ENCODE measurements around the gene OSBPL2.
A peak's percentile ranks its signal among the peaks of the same experiment; 100 is the strongest.

The OSBPL2 gene

DNA sequence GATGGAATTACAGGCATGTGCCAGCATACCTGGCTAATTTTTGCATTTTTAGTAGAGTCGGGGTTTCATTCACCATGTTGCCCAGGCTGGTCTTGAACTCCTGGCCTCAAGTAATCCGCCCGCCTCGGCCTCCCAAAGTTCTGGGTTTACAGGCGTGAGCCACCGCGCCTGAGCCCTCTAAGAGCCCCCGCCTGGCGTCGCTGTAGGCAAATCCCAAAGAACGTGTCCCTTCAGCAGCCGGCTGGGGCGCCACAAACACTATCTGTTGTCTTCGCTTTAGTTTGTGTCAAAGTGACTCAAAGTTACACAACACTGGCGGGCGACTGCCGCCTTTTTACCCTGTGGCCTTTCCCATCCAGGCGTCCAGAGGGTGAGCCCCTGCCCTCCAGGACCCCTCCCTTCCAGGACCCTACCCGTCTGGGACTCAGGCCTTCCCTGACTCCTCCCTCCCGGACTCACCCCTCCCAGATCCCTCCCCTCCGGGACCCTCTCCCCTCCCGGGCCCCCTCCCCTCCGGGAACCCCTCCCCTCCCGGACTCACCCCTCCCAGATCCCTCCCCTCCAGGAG lies 63.5 kb downstream of the OSBPL2 start:
- DNase-seq (ENCODE audit: low spot score): peak; percentile 97

- DNase-seq (ENCODE audit: low spot score): peak; percentile 97
Measured at GRCh38 chr20:62302341-62303061, 64.2 kb downstream of the OSBPL2 start, which contains the start of gene ADRM1. Gene ADRM1, plus strand, starts transcription at chr20:62302997. Its CDS starts 572 bp downstream, at chr20:62303569.

- no peak for DNase-seq (ENCODE audit: low spot score)
Measured at GRCh38 chr20:62303062-62303339, 64.7 kb downstream of the OSBPL2 start.

DNA sequence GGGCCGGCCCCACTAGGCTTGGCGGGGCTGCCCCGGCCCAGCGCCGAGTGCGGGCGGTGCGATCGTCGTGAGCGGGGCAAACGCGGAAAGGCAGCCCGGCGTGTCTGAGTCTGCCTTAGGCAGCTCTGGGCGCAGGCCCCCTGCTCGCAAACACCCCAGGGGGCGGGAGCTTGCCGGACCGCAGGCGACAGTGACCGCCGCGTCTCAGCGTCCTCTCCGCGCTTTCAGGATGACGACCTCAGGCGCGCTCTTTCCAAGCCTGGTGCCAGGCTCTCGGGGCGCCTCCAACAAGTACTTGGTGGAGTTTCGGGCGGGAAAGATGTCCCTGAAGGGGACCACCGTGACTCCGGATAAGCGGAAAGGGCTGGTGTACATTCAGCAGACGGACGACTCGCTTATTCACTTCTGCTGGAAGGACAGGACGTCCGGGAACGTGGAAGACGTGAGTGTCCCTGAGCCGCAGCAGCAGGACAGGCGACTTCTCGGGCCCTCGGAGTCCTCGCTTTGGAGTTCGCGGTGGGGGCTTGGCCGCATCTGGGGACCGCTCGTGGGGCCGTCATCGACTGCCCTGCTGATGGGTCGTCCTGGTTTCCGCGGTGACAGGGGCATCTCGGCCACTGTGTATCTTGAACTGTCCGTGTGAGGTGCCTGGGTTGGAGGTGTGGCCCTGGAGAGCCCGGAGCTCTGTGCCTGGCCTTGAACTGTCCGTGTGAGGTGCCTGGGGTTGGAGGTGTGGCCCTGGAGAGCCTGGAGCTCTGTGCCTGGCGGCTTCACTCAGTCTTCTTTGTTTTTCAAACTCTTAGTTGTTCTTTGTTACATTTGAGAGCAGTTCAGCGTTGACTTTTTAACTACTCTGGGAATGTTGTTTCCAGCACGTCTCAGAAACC lies 65.3 kb downstream of the OSBPL2 start:
- peak; percentile 30 for DNase-seq (ENCODE audit: low spot score)

DNA sequence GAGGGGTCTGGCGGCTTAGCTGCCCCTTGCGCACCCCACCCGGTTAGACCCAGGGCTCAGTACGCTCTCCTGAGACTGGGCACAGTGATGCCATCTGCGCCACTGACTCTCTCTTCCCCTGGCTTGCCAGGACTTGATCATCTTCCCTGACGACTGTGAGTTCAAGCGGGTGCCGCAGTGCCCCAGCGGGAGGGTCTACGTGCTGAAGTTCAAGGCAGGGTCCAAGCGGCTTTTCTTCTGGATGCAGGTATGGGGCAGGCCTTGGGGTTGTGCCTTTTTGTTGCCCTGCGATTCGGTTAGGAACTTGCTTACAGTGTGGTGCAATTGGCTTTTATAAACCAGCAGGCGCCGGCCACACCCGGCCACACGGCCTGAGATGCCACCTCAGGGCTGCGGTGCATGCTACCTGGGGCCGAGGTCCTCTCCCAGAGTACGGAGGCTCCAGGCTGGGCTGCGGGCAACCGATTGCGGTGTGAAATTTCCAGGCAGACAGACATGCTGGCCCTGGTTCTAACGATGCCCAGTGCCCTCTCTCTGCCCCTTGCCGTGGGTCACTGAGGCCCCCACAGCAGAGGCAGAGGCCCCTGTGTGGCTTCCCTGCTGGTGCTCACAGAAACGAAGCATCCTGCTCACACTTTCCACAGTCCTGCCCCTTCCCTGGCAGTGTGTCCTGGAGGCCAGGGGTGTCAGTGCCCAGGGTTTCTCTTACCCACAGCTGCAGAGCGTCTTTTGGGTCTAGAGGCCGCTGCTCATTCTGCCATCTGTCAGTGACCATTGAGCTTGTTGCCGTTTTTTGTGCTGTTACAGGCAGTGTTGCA lies 66.2 kb downstream of the OSBPL2 start:
- no peak for DNase-seq (ENCODE audit: low spot score)

GRCh38 chr20:62305149-62305764 lies 66.9 kb downstream of the OSBPL2 start:
- DNase-seq (ENCODE audit: low spot score): no peak

- DNase-seq (ENCODE audit: low spot score): no peak
Measured at GRCh38 chr20:62305765-62306413, 67.6 kb downstream of the OSBPL2 start.

- no peak for DNase-seq (ENCODE audit: low spot score)
Measured at GRCh38 chr20:62306414-62307187, 68.3 kb downstream of the OSBPL2 start.

- no peak for DNase-seq (ENCODE audit: low spot score)
Measured at GRCh38 chr20:62307226-62308101, 69.1 kb downstream of the OSBPL2 start.

DNA sequence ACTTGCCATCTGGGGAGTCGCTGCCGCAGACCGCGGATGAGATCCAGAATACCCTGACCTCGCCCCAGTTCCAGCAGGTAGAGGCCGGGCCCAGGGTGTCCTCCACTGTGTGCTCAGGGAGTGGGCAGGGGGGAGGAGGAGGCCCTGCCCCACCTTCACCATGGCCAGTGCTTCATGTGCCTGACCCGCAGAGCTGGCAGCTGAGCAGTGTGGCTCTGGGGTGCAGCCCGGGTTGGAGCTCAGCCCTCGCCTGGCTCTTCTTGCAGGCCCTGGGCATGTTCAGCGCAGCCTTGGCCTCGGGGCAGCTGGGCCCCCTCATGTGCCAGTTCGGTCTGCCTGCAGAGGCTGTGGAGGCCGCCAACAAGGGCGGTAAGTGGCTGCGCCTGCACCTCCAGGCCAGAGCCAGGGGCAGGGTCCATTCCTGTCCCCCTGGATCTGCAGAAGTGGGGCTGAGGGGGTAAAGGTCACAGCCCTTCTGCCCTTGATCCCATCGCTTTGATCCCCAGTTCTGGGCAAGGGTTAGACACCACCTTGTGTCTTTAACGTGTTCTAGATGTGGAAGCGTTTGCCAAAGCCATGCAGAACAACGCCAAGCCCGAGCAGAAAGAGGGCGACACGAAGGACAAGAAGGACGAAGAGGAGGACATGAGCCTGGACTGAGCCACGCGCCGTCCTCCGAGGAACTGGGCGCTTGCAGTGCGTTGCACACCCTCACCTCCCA lies 69.9 kb downstream of the OSBPL2 start:
- DNase-seq (ENCODE audit: low spot score): no peak

DNA sequence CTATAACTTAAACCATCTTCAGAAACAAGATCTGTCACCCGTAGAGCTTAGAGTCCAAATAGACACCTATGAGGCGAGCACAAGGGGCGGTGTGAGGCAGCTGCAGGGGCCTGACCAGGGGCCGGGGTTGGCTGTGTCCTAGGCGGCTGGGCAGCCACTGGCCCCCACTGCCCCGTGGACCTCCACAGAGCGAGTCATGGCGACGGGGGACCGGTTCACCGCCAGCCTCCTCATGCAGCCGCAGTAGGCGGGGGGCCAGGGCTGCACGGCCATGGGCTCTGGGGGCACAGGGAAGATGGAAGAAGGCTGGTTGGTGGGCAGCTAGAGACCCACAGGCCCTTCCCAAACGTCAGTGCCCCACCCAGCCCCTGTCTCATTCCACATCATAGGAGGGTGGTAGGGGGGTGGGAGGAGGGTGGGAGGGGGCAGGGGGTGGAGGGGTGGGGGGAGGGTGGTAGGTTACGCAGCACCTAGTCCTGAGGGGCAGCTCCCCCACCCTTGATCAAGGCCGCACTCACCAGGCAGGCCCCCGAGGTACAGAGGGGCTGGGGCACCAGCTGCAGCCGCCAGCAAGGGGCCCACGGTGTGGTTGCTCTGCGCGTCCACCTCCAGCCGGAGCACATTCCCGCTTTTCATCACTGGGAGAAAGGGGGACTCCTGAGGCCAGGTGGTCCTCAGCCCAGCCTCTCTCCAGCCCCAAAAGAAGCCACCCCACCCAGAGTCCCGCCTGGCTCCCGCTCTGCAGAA lies 71.0 kb downstream of the OSBPL2 start:
- no peak for DNase-seq (ENCODE audit: low spot score)

DNA sequence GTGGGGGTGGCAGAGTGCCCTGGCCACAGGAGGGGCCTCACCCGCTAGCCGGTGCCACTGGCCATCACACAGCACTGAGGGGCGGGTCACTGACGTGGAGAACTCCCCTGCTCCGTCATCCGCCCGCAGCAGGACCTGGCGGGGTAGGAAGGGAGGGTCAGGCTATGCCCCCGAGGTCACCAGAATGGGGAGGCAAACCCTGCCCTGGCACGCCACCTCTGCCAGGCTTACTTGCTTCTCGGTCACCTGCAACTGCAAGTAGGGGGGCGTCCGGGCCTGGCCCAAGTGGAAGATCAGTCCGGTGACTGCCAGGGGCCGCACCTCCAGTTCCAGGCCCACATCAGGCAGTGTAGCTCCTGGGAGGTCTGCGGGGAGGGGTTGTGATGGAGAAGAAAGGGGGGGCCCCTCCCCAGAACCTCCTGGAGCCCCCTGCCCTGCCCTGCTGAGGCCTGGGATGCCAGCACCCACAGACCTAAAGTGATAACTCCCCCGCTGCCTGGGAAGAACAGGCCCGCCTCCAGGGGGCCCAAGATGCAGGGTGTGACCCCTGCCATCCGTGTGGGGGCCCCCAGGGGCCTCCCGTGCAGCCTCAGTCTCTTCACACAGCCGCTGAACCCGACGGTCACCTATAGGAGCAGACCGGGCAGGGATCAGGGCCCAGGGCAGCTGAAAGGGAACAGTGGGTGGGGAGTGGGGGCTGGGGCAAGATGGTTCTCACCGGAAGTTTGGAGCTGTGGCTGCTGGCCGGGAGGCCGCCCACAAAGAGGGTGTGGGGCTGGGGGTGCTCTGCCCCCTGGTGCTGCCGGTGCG lies 71.8 kb downstream of the OSBPL2 start:
- DNase-seq (ENCODE audit: low spot score): no peak

DNA sequence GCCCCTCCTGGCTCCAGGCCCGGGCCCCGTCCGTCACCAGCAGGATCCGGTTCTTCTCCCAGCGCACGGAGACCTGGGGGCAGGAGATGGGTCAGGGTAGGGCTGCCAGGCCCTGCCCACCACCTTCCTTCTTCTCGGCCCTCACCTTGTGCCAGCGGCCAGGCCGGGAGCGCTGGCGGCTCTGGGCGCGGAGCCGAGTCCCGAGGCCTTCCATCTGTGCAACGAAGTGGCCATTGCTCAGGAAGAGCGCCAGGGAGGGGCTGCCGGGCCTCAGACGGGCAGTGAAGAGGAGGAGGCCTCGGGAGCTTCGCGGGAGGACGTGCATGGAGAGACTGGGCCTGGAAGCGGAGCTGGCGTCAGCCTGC lies 72.4 kb downstream of the OSBPL2 start:
- no peak for DNase-seq (ENCODE audit: low spot score)

DNA sequence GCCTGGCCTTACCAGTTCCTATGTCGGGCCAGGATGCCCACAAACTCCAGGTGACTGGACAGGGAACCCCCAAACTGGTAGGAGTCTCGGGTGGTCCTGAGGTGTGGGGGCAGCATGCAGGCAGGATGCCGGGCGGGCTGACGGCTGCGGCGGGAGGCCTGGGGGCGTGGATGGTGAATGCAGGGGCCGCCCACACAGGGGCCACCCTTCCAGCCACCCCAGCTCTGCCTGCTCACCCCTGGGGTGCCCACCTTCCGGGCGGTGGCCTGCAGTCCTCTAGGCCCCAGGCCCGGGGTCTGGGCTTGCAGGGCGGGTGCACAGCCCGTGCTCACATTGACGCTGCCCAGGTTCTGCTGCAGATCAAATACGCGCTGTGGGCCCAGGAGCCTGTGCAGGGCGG lies 72.8 kb downstream of the OSBPL2 start:
- no peak for DNase-seq (ENCODE audit: low spot score)

DNA sequence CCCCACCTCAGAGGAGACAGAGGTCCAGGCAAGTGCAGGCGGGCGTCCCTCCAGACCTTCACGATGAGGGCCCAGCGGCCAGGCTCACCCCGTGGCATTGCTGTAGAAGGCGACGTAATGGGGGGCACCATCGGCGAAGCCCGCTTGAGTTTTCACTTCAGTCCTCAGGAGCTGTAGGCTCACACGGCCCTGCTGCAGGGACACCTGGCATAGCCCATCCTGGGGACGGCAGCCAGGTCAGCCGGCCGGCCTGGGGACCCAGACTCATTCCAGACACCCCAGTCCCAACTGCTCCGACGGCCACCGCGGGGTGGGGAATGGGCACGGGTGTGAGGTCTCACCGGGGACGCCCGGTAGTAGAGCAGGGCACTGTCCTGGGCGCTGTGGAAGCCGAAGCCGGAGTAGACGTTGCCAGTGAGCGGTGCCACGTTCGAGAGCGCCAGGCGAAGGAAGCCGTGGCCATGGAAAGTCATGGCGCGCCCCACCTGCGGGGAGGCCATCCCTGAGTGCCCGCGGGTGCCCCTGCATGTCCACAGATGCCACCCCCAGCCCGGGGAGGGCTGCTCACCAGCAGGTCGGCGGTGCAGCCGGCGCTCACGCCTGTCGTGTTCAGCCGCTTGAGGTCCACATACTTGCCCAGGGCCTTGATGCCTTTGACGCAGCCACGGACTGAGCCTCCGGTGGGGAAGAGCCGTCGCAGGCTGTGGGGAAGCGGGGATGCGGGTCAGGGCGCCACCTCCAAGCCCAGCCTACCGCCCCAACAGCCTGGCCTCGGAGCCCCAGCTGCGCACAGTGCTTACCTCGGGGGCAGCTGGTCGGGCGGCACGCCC lies 73.7 kb downstream of the OSBPL2 start:
- no peak for DNase-seq (ENCODE audit: low spot score)

DNA sequence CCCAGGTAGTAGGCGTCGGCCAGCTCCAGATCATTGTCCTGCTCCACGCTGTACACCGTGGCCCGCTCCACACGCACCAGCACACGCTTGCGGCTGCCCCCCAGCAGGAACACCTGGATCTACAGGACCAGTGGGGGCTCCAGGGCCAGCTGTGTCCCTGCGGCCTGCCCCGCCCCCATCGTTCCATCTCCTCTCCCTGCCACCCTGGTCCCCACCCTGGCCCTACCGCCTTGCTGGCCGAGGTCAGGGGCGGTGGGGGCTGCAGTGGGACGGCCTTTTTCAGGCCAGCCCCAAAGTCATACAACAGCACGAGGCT lies 74.3 kb downstream of the OSBPL2 start:
- DNase-seq (ENCODE audit: low spot score): no peak

- DNase-seq (ENCODE audit: low spot score): no peak
Measured at GRCh38 chr20:62313021-62313420, 74.7 kb downstream of the OSBPL2 start.
